Activated effector memory CD4-positive, alpha-beta T cell treated with Interleukin-2 at 50 U/mL for 16 hours (primary cell): ENCODE results near the gene XYLT1.

ENCODE experiments used
- DNase-seq: peaks from one replicate; pipeline ENCODE4 v3.0.0-alpha.2; 2020

XYLT1 gene

DNA sequence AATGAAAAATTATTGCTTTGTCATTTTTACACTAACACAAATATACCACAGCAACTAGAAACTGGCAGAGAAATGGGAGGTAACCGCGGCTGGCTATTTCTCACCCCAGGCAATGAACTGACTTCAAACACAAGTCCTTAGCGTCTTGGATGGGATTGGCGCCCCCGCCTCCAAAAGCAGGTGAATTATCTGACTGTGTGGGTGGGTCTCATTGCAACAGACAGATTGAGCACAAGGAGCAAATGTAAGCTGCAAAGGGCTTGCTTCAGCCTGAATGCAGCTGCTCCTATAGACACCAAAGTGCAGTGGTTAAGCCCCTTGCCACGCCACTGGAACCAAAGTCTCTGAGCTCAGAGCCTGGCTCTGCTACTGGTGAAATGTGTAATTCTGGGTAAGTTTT lies 225.0 kb downstream of the XYLT1 start:
- no peak for DNase-seq

DNA sequence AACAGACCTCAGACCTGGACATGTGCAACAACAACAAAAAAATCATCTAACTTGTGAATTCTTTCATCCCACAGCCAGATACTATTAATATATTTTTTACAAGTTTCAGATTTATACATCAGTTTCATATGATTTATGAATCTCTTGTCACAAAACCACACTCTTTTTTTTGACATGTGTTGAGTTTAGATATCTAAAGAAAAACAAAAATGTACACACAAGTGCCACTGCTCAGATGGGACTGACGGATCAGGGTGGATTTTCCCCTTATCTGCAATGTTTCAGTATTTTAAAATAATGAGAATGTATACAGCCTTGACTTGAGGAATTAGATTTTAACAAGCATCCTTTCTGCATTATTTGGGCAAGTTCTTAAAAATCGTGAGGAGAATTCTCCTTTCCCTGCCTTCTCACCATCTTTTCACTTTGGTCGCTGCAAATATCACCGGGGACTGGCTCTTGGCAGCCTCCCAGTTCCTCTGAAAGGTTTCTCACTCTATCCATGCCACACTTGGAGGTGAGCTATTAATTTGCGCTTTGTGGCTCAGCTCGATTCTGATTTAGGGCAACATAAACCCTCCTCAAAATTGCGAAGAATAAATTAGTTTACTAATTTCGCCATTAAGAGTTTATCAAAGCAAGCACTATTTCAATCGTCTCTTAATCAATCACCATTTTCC lies 225.7 kb downstream of the XYLT1 start:
- no peak for DNase-seq

DNA sequence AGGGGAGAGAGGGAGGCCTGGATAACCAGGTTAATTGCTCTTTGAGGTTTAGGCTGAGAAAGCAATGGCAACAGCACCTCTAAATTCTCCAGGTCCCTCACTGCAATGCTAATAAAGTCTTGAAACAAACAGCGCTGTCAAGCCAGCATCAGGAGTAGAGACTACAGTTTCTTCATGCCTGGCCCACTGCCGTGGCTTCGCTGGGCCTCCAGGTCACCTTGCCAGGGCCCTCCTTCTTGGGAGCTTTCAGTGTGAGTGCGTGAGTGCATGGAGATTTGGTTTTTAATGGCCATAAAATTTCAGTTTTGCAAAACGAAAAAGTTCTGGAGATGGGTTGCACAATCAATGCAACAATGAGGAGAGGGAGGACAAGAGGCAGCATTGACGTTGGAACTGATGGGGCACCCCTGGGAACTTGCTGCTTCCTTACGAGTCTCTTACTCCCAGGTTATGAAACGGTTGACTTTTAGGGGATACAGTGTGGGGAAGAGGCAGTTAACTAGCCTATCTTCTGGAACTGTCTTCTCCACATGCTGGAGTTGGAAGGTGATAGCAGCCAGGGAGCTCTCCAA lies 229.4 kb downstream of the XYLT1 start:
- DNase-seq = no peak

DNA sequence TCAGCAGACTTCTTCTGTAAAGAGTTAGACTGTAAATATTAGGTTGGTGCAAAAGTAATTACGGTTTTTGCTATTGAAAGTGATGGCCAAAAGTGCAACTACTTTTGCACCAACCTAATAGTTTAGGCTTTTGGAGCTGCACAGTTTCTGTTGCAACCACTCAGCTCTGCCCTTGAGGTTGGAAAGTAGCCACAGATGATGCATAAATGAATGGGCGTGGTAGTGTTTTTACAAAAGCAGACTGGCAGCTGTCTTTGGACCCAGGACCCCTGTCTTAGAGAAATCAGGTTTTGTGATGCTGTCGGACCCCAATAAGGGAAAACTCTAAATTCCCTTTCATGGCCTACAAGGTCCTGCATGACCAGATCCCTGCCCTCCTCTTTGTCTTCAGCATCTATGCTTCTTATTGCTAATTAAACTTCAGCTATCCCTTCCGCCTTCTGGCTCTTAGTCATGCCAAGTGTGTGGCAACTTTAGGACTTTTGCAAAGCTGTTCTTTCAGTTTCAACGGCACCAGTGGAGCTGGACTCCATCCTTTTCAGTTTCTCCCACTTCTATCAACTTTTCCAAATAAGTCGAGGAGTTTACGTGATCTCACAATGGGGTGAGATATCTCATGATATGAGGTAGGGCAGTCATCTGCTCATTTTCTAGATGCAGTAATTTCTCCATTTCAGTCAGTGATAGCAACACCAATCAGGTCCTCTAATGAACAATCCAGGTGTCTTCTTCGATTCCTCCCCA lies 232.3 kb downstream of the XYLT1 start:
- DNase-seq = no peak

DNA sequence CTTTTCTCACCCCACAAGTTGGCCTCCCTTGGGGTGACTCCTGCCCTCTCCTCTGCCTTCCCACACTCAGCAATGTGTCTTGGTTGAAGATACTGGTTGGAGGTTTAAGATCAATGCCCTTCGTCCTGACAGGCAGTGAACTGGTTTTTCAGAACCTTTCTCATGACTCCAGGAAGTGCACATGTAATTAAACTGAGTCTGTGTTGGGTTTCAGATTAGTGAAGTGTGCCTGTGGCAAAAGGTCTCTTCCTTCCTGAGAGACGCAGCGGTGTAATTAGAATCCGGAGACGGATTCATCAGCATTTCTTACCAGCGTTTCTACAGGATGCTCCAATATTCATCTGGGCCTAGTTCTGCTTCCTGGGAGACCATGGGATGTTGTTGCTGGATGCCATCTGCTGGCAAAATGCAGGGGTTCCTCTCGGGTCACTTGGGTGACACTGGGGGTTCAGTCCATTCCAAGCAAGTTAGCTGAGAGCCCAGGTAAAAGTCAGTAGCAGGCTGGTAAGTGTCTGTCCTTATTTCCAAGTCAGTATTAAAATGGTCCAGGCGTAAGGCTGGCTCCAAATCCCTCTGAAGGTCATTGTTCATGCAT lies 233.3 kb downstream of the XYLT1 start:
- DNase-seq = no peak

DNA sequence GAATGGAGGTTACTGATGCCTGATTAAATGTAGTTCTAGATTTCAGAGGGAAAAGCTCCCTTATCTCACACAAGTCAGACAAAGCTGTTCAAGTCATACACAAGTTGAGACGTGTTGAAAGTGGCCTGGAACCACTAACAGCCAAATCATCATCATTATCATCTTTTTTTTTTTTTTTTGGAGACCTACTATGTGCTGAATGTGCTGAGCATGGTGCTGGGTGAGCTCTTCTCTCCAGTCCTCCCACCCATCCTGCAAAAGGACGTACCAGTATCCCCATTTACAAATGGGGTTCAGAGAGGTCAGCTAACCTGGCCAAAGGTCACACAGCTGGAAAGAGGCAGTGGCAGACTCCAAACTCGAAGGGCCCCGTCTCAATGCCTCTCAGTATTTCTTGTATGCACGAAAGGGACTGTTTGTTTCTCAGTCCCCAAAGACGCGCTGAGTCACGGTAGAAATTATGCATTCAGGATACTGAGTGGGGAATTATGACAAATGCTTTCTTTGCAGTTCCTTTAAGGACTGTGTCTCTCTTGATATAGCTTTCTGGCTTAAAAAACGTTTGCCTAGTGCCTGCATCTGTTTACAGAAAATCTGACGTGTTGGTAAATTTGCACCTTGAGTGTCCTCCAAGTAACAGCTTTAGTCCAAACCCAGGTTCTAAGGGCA lies 235.5 kb downstream of the XYLT1 start:
- DNase-seq = no peak

DNA sequence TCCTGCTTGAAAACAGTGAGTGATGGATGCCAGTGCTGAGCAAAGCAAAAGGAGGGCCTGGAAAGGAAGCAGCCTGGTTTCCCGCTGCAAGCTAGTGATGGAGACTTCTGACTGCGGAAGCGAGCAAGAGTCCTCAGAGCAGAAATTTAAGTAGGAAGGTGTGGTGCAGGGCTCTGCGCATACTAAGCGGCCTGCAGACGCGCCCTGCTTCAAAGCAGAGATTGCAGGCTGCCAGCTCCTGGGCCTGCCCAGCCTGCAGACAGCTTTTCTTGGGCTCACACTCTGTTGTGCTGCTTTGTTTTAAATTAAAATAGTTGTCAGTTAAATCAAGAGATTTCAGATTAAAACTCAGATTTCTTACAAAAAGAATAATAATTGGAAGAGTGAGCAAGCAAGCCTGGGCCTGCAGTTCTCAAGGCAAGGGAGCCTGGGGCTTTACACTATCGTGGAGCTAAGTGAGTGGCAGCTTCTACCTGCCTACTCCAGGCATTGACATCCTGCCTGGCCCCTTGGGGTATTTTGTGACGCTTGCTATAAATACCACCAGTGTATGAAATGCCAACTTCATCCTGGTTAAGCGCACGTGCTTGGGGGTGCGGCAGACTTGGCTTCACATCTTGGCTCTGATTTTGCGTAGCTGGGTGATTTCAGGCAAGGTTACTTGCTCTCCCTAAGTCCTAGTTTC lies 237.3 kb downstream of the XYLT1 start:
- no peak for DNase-seq

DNA sequence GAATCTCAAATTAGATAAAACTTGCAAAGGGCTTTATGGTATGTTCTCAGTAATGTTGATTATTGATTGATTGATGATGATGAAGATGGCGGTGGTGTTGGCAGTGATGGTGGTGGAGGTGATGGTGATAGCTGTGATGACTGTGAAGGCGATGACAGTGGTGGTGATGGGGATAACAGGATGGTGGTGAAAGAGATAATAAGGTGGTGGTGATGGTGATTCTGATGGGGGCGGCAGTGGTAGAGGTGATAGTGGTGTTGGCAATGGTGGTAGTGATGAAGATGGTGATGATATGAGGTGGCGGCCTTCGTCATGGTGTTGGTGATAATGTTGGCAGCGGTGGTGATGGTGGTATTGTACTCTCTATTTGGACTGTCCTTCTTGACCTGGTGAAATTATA lies 238.3 kb downstream of the XYLT1 start:
- no peak for DNase-seq

DNA sequence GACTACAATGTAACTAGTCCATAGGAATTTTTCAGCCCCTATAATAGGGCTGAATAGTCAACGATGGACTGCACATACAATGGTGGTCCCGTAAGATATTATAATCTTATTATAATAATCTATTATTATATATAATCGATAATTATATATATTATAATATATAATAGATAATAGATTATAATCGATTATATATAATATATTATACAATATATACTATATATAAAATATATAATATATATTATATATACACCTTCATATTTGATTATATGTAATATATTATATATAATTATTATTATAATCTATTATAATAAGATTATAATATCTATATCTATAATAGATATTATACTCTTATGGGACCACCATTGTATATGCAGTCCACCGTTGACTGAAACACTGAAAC lies 238.8 kb downstream of the XYLT1 start:
- DNase-seq = no peak

DNA sequence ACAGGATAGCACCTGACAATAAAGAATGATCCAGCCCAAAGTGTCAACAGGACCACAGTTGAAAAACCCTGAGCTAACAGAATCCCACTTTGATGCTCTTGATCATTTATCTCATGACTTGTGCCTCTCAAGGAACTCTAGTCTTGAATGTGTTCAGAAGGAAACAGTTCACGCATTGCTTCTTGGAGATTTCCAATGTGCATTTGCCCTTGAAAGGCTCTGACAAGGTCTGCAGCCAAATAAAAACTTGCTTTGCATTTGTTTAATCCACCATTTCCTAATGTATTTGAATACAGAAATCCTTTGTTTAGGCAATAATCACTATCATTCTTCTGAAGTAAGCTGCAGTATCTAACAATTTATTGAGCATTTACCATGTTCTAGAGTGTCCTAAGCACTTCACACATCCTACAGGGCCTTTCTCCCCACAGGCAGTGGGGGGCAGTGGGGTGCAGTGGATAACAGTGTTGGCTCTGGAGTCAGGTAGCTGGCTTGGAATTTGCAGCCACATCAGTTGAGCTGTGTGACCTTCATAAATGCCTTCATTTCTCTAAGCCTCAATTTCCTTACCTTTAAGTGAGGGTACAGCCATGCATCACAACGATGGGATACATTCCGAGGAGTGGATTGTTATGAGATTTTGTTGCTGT lies 239.7 kb downstream of the XYLT1 start:
- DNase-seq = no peak

DNA sequence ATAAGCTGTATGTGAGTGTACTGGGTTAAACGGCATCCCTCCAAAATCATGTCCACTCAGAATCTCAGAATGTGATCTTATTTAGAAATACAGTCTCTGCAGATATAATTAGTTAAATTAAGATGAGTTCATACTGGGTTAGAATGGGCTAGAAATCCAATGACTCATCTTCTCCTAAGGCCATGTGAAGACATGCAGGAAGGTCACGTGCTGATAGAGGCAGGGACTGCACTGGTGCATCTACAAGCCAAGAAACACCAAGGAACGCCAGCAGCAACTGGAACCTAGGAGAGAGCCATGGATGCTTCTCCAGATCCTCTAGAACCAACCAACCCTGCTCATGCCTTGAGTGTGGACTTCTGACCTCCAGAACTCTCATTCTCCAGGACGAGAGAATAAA lies 241.0 kb downstream of the XYLT1 start:
- no peak for DNase-seq

DNA sequence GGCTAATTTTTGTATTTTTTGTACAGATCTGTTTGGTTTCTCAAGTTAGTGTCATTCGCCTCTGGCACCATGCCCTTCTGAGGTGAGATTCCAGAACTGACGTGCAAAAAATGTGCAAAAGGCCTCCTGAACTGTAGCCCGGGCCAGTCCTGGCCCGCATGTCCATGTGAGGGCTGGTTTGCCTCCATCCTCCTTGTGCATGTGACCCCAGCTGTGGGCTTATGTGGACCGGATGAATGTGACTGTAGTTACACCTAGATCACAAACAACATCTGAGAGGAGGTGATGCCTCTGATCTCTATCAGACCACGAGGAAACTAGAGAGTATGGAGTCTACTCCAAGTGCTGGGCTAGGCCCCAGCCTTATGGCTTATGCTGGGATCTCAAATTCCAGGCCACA lies 241.6 kb downstream of the XYLT1 start:
- DNase-seq = no peak

DNA sequence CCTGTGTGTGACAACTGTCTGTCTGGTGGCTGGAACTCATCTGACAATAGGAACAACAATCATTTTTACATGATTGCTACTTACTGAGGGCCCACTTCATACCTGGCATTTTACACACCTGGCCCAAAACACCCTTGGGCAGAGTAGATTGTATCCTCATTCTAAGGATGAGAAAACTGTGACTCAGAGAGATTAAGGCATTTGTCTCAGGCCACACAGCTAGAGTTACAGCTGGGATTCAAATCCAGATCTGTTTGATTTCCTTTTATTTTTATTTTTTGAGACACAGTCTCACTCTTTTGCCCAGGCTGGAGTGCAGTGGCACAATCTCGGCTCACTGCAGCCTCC lies 242.1 kb downstream of the XYLT1 start:
- DNase-seq = no peak

DNA sequence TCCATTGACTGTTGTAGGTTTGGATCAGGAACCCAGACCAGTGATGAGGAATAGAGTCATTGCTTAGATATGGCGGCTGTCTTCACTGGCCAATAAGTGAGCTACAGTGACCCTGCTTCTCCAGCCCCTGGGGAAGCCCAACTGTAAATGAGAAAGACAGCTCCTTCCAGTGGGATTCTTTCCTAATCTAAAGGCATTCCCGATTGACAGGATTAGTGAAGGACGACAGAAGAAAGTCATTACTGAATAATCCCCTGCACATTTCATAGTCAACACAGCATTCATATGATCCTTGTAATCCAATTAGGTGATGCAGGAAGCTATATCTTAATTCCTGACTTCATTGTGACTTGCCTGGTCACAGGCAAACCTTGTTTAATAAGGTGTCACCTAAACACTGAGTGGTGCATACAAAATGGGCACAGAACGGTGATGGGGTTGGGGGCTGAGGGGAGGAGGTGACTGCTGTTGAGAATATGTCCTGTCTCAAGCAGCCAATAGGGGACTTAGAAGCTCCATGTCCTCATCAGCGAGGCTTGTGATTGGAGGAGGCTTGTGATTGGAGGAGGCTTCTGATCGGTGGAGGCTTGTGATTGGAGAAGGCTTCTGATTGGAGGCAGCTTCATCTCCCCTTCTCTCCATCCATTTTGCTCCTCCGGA lies 242.6 kb downstream of the XYLT1 start:
- no peak for DNase-seq

DNA sequence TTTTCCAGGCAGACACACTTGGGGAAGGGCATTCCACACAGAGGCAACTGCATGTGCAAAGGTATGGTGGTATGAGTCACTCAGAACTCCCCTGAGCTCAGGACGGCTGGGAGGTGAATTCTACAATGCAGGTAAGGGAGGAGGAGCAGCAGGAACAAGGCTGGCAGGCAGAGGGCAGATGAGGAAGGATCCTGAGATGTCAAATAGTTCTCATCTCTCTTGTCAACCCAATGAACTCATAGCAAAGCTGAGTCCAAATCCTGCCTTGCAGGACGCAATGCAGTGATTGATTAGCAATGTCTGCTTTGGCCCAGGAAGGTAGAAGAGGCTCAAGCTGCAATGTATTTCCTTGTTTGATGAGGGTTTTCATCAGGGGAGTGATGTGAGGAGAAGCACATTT lies 243.5 kb downstream of the XYLT1 start:
- no peak for DNase-seq

DNA sequence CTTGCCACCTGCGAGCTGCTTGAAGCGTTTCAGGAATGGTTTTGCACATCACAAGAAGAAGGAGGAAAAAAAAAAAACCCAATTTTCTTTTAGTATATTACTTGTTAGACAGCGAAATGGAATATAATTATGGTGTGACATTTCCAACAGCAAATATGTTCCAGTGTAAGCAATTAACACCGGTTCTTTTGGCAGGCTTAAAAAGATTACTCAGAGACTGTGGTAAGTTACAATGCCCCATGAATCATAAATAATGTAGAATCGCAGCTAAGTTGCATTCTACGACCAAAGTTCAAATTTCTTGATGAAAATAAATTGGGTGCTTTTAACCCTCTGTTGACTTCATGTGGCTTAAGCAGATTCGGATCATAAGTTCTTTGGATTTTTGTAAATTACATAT lies 245.2 kb downstream of the XYLT1 start:
- no peak for DNase-seq

DNA sequence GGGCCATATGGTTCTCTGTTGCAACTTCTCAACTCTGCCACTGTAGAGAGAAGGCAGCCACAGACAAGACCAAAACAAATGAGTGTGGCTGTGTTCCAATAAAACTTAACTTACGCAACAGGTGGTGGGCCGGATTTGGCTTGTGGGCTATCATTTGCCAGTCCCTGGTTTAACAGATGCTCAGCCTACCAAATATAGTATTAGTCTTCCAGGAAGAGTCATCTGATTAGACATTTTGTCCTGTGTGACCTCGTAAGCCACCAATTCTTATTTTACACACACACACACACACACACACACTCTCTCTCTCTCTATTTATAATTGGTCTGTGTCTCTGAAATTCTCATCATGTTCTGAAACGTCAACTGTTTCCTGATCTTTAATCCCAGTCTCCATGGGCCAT lies 245.9 kb downstream of the XYLT1 start:
- no peak for DNase-seq

DNA sequence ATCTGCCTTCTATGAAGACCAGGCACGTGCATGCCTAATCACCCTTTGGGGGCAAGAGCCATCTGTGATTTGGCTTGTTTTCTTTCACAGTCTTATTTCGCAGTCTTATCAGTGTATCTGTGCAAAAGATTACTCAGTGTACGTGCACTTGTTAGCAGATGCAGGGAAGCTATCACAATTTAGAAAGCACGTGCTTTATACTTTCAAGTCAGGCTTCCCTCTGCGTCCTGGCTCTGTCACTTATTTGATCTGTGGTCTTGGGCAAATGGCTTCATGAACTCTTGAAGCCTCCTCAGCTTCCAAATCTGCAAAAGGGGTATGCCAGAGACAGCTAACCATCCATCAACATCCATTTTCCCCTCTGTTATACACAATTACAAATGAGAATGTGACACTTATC lies 246.4 kb downstream of the XYLT1 start:
- no peak for DNase-seq

DNA sequence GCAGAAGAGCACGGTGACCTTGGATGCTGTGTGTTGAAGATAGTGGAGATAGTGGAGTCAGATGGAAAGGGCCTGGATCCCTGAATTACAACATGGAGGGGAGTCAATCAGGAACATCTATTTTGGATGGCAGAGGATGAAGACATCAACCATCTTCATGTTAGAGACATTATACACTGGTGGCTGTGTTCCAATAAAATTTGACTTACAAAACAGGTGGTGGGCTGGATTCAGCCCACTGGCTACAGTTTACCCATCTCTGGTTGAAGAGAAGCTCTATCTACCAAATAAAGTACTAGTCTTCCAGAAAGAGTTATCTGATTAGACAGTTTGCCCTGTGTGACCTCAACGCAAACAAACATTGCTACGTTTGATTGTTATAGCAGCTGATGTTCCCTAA lies 247.2 kb downstream of the XYLT1 start:
- DNase-seq = no peak

DNA sequence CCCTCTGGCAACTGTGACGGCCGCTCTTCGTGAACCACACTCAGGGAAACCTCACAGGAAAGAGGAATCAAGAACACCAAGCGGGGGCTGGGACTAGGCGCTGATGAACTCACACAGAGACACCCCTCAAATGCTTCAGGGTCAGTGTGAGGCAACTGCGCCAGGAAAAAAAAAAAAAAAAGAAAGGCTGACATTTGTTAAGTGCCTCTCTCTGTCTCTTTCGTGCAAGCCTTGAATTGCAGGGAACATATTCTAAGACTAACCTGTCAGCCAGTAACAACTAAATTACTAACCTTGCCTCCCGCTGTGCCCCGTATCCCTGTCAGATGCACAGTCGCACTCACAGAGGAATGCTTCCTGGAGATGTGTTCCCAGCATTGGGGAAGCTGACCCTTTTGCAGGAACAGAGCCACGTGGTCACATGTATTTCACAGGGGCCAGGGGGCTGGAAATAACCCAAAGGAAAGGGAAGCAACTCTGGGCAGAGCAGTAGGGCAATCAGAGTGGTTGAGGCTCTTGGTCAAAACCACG lies 247.8 kb downstream of the XYLT1 start:
- no peak for DNase-seq

DNA sequence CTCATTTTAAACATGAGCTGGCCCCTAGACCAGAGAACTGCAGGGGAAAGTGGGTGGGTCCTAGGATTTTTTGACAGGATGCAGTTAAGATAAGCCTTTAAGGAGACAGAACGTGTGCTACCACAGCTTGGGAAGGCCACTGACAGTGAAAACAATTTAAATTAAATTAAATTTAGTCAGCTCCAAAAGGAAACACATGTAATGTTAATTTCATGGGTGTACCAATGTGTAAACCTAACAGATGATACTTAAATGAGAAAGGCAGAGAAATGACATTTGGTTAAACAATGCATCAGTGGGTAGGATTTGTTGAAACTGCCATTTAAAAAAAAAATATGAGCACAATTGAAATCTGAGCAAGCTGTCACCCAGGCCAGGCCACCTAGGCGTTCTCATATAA lies 250.8 kb downstream of the XYLT1 start:
- no peak for DNase-seq

DNA sequence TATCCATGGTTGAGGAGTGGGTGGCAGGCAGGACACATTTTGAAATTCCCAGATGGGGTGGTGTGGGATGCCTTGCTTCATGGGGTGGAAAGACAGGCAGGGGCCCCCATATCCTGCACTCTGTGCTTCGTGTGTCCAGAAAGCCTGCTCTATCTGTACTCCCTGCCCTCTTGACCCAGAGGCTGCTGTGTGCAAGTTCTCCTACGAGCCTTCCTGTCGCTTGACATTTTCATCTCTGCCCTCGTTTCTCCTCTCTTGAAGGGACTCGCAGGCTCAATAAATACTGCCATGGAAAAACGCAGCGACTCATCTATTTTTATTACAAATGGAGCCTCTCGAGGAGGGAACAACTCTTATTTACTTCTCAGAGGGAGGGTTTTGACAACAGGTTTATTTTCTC lies 254.8 kb downstream of the XYLT1 start:
- DNase-seq = no peak
